Measurements from ENCODE around the gene STC2.

The STC2 gene

GRCh38 chr5:173328844-173329490, 753 bp upstream of the STC2 start:
- DNase-seq = no peak

GRCh38 chr5:173327084-173327947, 898 bp downstream of the STC2 start:
- no peak for DNase-seq

- DNase-seq = no peak
Measured at GRCh38 chr5:173326501-173326960, 1.7 kb downstream of the STC2 start.

GRCh38 chr5:173325091-173325698, 3.0 kb downstream of the STC2 start:
- no peak for DNase-seq

GRCh38 chr5:173324115-173325001, 3.9 kb downstream of the STC2 start:
- no peak for DNase-seq

GRCh38 chr5:173323799-173324114, 4.5 kb downstream of the STC2 start:
- no peak for DNase-seq

- DNase-seq = no peak
Measured at GRCh38 chr5:173323106-173323798, 5.0 kb downstream of the STC2 start.

GRCh38 chr5:173321886-173322285, 6.3 kb downstream of the STC2 start:
- no peak for DNase-seq

GRCh38 chr5:173320259-173320658, 8.0 kb downstream of the STC2 start:
- DNase-seq = no peak

GRCh38 chr5:173319646-173320045, 8.6 kb downstream of the STC2 start:
- DNase-seq = no peak

- DNase-seq = no peak
Measured at GRCh38 chr5:173318881-173319620, 9.2 kb downstream of the STC2 start.

- no peak for DNase-seq
Measured at GRCh38 chr5:173318330-173318729, 9.9 kb downstream of the STC2 start.

GRCh38 chr5:173317852-173318251, 10.4 kb downstream of the STC2 start:
- no peak for DNase-seq

- DNase-seq = no peak
Measured at GRCh38 chr5:173317091-173317730, 11.0 kb downstream of the STC2 start.

GRCh38 chr5:173316339-173317020, 11.7 kb downstream of the STC2 start:
- no peak for DNase-seq

GRCh38 chr5:173315495-173316338, 12.5 kb downstream of the STC2 start:
- no peak for DNase-seq

GRCh38 chr5:173314166-173314952, 13.9 kb downstream of the STC2 start:
- no peak for DNase-seq

GRCh38 chr5:173313351-173313801, 14.8 kb downstream of the STC2 start:
- no peak for DNase-seq

- DNase-seq = no peak
Measured at GRCh38 chr5:173312821-173313220, 15.4 kb downstream of the STC2 start.

Measured in cortex of kidney (tissue), 1 donor.